GM23338 (cell line): ENCODE measurements around the gene QRICH1. TPM values are rescaled to one million over a fixed set of nuclear protein-coding genes. Genes with fewer than 3 reads are reported as not detected.

Source experiments
- ATAC-seq: fragments of 200-7000 bp; cut with Tn5 transposase; 3 replicates; pipeline ENCODE4 v1.9.1; 2020
- DNase-seq: peaks from one replicate; pipeline ENCODE4 v3.0.0-alpha.2; 2015; ENCODE audit warnings: low spot score
- H2AFZ ChIP-seq: fragments of 200-600 bp; sonication (generic); 2 replicates; pipeline ENCODE4 v1.8.0; 2016; ENCODE audit warnings: antibody characterized with exemption, mild to moderate bottlenecking, moderate library complexity
- H3F3A ChIP-seq: fragments of 200-600 bp; sonication (generic); replicated peaks from 2 replicates; pipeline ENCODE4 v1.8.0; 2017; ENCODE audit warnings: antibody characterized with exemption, mixed run types, low read depth
- H3K27ac ChIP-seq: fragments of 200-600 bp; sonication (generic); 2 replicates; pipeline ENCODE4 v1.6.1; 2016; ENCODE audit warnings: low read depth
- H3K27me3 ChIP-seq: fragments of 200-600 bp; sonication (generic); 2 replicates; pipeline ENCODE4 v1.8.0; 2016; ENCODE audit warnings: mild to moderate bottlenecking, mixed run types, moderate library complexity; ENCODE audit not compliant: insufficient read depth
- H3K36me3 ChIP-seq: fragments of 200-600 bp; sonication (generic); 2 replicates; pipeline ENCODE4 v1.8.0; 2016; ENCODE audit warnings: mild to moderate bottlenecking; ENCODE audit not compliant: insufficient read depth
- H3K4me1 ChIP-seq: fragments of 200-600 bp; sonication (generic); 2 replicates; pipeline ENCODE4 v1.8.0; 2016; ENCODE audit warnings: mild to moderate bottlenecking, moderate library complexity; ENCODE audit not compliant: insufficient read depth
- H3K4me2 ChIP-seq: fragments of 200-600 bp; sonication (generic); 2 replicates; pipeline ENCODE4 v1.7.1; 2017; ENCODE audit warnings: mixed run types
- H3K4me3 ChIP-seq: fragments of 200-600 bp; sonication (generic); 2 replicates; pipeline ENCODE4 v1.6.1; 2016; ENCODE audit warnings: mixed run types
- H3K79me2 ChIP-seq: fragments of 200-600 bp; sonication (generic); replicated peaks from 2 replicates; pipeline ENCODE4 v1.8.0; 2017; ENCODE audit warnings: mild to moderate bottlenecking; ENCODE audit not compliant: insufficient read depth
- H3K9me2 ChIP-seq: fragments of 200-600 bp; sonication (generic); 2 replicates; pipeline ENCODE4 v1.8.0; 2017; ENCODE audit not compliant: insufficient read depth
- H4K20me1 ChIP-seq: fragments of 200-600 bp; sonication (generic); replicated peaks from 2 replicates; pipeline ENCODE4 v1.8.0; 2017; ENCODE audit warnings: mild to moderate bottlenecking; ENCODE audit not compliant: insufficient read depth
- H3K27ac Mint-ChIP-seq: 2 replicates; pipeline ENCODE4 v1.8.0; 2020; ENCODE audit warnings: inconsistent platforms, mild to moderate bottlenecking, moderate library complexity, mixed read lengths
- H3K27me3 Mint-ChIP-seq: 3 replicates; pipeline ENCODE4 v1.8.0; 2022; ENCODE audit warnings: low read depth, mild to moderate bottlenecking, moderate library complexity, mixed read lengths, inconsistent platforms; ENCODE audit not compliant: insufficient read depth, poor library complexity
- H3K36me3 Mint-ChIP-seq: 3 replicates; pipeline ENCODE4 v1.8.0; 2021; ENCODE audit warnings: low read depth, mild to moderate bottlenecking, inconsistent platforms, moderate library complexity, mixed read lengths
- H3K4me1 Mint-ChIP-seq: 3 replicates; pipeline ENCODE4 v1.8.0; 2020; ENCODE audit warnings: mild to moderate bottlenecking, inconsistent platforms, mixed read lengths
- H3K4me3 Mint-ChIP-seq: 3 replicates; pipeline ENCODE4 v1.8.0; 2021; ENCODE audit warnings: moderate library complexity, mild to moderate bottlenecking, inconsistent platforms, mixed read lengths
- H3K9me3 Mint-ChIP-seq: 3 replicates; pipeline ENCODE4 v1.8.0; 2020; ENCODE audit warnings: moderate library complexity, mild to moderate bottlenecking, inconsistent platforms, mixed read lengths
- CTCF ChIP-seq, 2 experiments: fragments of 200-600 bp in 1 of 2; sonication (generic) in 1 of 2; conservative IDR thresholded peaks; 2 replicates each; pipeline versions ENCODE4 v1.5.1 to v1.6.1; 2016 to 2017; ENCODE audit warnings: antibody characterized with exemption in 2 of 2, low read depth in 2 of 2, mild to moderate bottlenecking in 2 of 2, moderate library complexity in 1 of 2
- EZH2 ChIP-seq: fragments of 200-600 bp; sonication (generic); IDR thresholded peaks from one replicate; pipeline ENCODE4 v1.8.0; 2017; ENCODE audit warnings: antibody characterized with exemption, mild to moderate bottlenecking, low read depth; ENCODE audit not compliant: unreplicated experiment
- NANOG ChIP-seq: IDR thresholded peaks from 2 replicates; pipeline ENCODE4 v1.6.1; 2016; ENCODE audit warnings: antibody characterized with exemption, borderline replicate concordance
- POLR2AphosphoS5 ChIP-seq: IDR thresholded peaks from 2 replicates; pipeline ENCODE4 v1.6.1; 2016; ENCODE audit warnings: antibody characterized with exemption, low read depth
- REST ChIP-seq: IDR thresholded peaks from one replicate; pipeline ENCODE4 v1.6.1; 2018; ENCODE audit warnings: antibody characterized with exemption; ENCODE audit not compliant: unreplicated experiment
- ZNF114 ChIP-seq: fragments of 250-450 bp; sonication (Bioruptor Pico); IDR thresholded peaks from 2 replicates; pipeline ENCODE4 v1.5.0; 2020; ENCODE audit warnings: mild to moderate bottlenecking, moderate library complexity
- ZNF331 ChIP-seq: fragments of 250-450 bp; sonication (Bioruptor Pico); IDR thresholded peaks from 2 replicates; pipeline ENCODE4 v1.5.0; 2020; ENCODE audit warnings: low read depth, mild to moderate bottlenecking, moderate library complexity
- polyA plus RNA-seq: library from polyadenylated mRNA; unstranded; fragments of >200 nt; fragmentation: Nextera tagmentation; extraction: Ambion mirVana; gene quantifications from 2 replicates; pipeline ENCODE4 v1.2.1, GENCODE V29; 2016
- total RNA-seq: library from RNA; depleted of rRNA; stranded (reverse); fragments of >200 nt; shearing (Covaris generic); gene quantifications from 2 replicates; pipeline ENCODE4 v1.2.3, GENCODE V29; 2014

The QRICH1 gene
- total and polyA plus RNA-seq, 2 experiments from 2014 or later = 66.9 to 149 TPM

- no peak for TF ChIP-seq CTCF (conservative IDR thresholded peaks at IDR 0.05; ENCODE audit: low read depth in 2 of 2)
- TF ChIP-seq EZH2 = no peak
- TF ChIP-seq NANOG = no peak
- no peak for TF ChIP-seq ZNF114 (CRISPR knock-in tag)
- TF ChIP-seq POLR2AphosphoS5 = no peak
Measured at GRCh38 chr3:49098910-49099630, 5.2 kb upstream of the QRICH1 start (continued).

- H3K4me2 ChIP-seq = no peak overlapping the region
- H3K4me1 ChIP-seq = peaks cover 6% of the 10 kb centered on the region; the same call in 1 of the 2 replicates
- H3K27ac ChIP-seq = no peak overlapping the region
- no peak for DNase-seq
- H3K4me3 ChIP-seq = no peak overlapping the region
- peaks cover 15% of the 10 kb centered on the region for H3F3A ChIP-seq
- peaks cover 1% of the 10 kb centered on the region for H3K79me2 ChIP-seq
- no peak for ATAC-seq
- Mint-ChIP-seq H3K4me3 (no peak overlapping the region), H3K27ac (no peak overlapping the region), H3K36me3 (peaks cover 65% of the 10 kb centered on the region), H3K9me3 (no peaks in the 10 kb centered on the region), H3K4me1 (peaks cover 8% of the 10 kb centered on the region; the same call in 1 of the 3 replicates), H3K27me3 (peaks cover 14% of the 10 kb centered on the region)
- no peaks in the 10 kb centered on the region for H3K27me3 ChIP-seq
- 0 out of 2 replicates have a peak, but pooled peaks cover 2% of the 10 kb centered on the region for H4K20me1 ChIP-seq
- H2AFZ ChIP-seq = no peak overlapping the region
- TF ChIP-seq ZNF114 (CRISPR knock-in tag) (no peak), REST (no peak), NANOG (no peak), ZNF331 (no peak), EZH2 (no peak)
- H3K9me2 ChIP-seq = no peaks in the 10 kb centered on the region
- peaks cover 31% of the 10 kb centered on the region for H3K36me3 ChIP-seq
Measured at GRCh38 chr3:49098429-49098828, 4.6 kb upstream of the QRICH1 start.
